Measurements from ENCODE around the gene BST2. TPM values are rescaled to one million over a fixed set of nuclear protein-coding genes. Genes with fewer than 3 reads are reported as not detected.
A peak's percentile ranks its signal among the peaks of the same experiment; 100 is the strongest.

BST2 gene
- total and polyA plus RNA-seq, 9 of the 15 experiments (the other 6 are each of a cell fraction or from before 2014, with no cell fraction given): 11.2 to 232 (median 151) TPM

DNA sequence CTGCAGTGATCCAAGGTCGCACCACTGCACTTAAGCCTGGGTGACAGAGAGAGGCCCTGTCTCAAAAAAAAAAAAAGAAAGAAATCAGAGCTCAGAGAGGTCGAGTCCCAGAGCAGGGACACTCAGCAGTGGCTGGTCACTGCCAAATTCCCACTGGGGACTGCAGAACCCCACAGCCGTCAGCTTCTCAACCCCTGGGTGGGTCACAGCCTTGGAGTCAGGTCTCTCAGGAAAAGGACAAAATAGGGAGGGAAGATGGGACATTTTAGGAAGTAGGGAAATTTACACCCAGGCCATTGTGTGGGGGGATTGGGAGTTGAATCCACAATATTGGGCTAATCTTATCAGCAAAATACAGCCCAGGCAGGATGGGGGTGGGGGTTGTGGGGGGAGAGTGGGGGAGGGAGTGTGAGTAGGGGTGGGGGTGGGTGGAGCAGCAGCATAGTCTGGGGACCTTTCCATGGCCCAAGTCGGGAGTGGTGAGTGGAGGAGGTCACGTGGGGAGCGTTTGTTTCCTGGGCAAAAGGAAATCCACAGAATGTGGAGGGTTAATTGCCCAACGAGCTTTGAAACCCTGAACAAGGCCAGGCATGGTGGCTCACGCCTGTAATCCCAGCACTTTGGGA, 6.4 kb downstream of the BST2 start (continued):
- TF ChIP-seq NR2C1 (IDR thresholded peaks at IDR 0.05): no peak
- TF ChIP-seq NR2C1 (tag; IDR thresholded peaks at IDR 0.05): no peak
- TF ChIP-seq PYGO2 (tag; IDR thresholded peaks at IDR 0.05): no peak
- TF ChIP-seq ZFP36 (IDR thresholded peaks at IDR 0.05; ENCODE audit: low read depth, low read length, partially characterized antibody): peak; percentile 84
- no peak for TF ChIP-seq FOS (IDR thresholded peaks at IDR 0.05; ENCODE audit: extremely low read depth, insufficient read length)
- no peak for TF ChIP-seq SIN3B (IDR thresholded peaks at IDR 0.05; ENCODE audit: low read depth)
- TF ChIP-seq TOE1 (IDR thresholded peaks at IDR 0.05; ENCODE audit: borderline replicate concordance): peak; percentile 63; the same call in 1 of the 2 replicates
- no peak for TF ChIP-seq TOE1 (CRISPR knock-in tag; IDR thresholded peaks at IDR 0.05; ENCODE audit: borderline replicate concordance, low read depth)
- TF ChIP-seq KLF10 (CRISPR knock-in tag; IDR thresholded peaks at IDR 0.05): no peak
- TF ChIP-seq EGR1 (conservative IDR thresholded peaks at IDR 0.05): 0 out of 2 replicates have a peak, but pooled peaks have one; percentile 36
- TF ChIP-seq ESRRB (CRISPR knock-in tag; IDR thresholded peaks at IDR 0.05; ENCODE audit: borderline replicate concordance): no peak
- TF ChIP-seq DPF2 (IDR thresholded peaks at IDR 0.05): peak; percentile 74
- TF ChIP-seq TEAD2 (tag; IDR thresholded peaks at IDR 0.05): no peak
- TF ChIP-seq BCOR (IDR thresholded peaks at IDR 0.05): peak; percentile 95
- peak; percentile 63; the same call in 1 of the 2 replicates for TF ChIP-seq ADNP (tag; IDR thresholded peaks at IDR 0.05)
- TF ChIP-seq, protein P1, sequence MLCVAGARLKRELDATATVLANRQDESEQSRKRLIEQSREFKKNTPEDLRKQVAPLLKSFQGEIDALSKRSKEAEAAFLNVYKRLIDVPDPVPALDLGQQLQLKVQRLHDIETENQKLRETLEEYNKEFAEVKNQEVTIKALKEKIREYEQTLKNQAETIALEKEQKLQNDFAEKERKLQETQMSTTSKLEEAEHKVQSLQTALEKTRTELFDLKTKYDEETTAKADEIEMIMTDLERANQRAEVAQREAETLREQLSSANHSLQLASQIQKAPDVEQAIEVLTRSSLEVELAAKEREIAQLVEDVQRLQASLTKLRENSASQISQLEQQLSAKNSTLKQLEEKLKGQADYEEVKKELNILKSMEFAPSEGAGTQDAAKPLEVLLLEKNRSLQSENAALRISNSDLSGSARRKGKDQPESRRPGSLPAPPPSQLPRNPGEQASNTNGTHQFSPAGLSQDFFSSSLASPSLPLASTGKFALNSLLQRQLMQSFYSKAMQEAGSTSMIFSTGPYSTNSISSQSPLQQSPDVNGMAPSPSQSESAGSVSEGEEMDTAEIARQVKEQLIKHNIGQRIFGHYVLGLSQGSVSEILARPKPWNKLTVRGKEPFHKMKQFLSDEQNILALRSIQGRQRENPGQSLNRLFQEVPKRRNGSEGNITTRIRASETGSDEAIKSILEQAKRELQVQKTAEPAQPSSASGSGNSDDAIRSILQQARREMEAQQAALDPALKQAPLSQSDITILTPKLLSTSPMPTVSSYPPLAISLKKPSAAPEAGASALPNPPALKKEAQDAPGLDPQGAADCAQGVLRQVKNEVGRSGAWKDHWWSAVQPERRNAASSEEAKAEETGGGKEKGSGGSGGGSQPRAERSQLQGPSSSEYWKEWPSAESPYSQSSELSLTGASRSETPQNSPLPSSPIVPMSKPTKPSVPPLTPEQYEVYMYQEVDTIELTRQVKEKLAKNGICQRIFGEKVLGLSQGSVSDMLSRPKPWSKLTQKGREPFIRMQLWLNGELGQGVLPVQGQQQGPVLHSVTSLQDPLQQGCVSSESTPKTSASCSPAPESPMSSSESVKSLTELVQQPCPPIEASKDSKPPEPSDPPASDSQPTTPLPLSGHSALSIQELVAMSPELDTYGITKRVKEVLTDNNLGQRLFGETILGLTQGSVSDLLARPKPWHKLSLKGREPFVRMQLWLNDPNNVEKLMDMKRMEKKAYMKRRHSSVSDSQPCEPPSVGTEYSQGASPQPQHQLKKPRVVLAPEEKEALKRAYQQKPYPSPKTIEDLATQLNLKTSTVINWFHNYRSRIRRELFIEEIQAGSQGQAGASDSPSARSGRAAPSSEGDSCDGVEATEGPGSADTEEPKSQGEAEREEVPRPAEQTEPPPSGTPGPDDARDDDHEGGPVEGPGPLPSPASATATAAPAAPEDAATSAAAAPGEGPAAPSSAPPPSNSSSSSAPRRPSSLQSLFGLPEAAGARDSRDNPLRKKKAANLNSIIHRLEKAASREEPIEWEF (CRISPR knock-in tag; IDR thresholded peaks at IDR 0.05): no peak
- peak; percentile 49; the same call in 1 of the 2 replicates for TF ChIP-seq TCF3 (CRISPR knock-in tag; IDR thresholded peaks at IDR 0.05)
- TF ChIP-seq SOX6 (IDR thresholded peaks at IDR 0.05): peak; percentile 27; the same call in 1 of the 2 replicates
- TF ChIP-seq CBX3 (IDR thresholded peaks at IDR 0.05; ENCODE audit: borderline replicate concordance in 1 of 2, low read length in 2 of 2): 0 out of 3 replicates have a peak, but pooled peaks of 1 of the 2 experiments have one; percentile 23
- TF ChIP-seq, protein P2, sequence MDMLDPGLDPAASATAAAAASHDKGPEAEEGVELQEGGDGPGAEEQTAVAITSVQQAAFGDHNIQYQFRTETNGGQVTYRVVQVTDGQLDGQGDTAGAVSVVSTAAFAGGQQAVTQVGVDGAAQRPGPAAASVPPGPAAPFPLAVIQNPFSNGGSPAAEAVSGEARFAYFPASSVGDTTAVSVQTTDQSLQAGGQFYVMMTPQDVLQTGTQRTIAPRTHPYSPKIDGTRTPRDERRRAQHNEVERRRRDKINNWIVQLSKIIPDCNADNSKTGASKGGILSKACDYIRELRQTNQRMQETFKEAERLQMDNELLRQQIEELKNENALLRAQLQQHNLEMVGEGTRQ (CRISPR knock-in tag; IDR thresholded peaks at IDR 0.05): peak; percentile 87
- no peak for TF ChIP-seq PHF20 (IDR thresholded peaks at IDR 0.05; ENCODE audit: partially characterized antibody)
- peak; percentile 19; the same call in 1 of the 2 replicates for TF ChIP-seq BHLHE40 (IDR thresholded peaks at IDR 0.05; ENCODE audit: low read length)
